ENCODE results near the gene MGAT4C. TPM values are rescaled to one million over a fixed set of nuclear protein-coding genes. Genes with fewer than 3 reads are reported as not detected.

MGAT4C gene
- total RNA-seq, 2 donors from 2014 or later: 0.09 to 0.50 TPM

DNA sequence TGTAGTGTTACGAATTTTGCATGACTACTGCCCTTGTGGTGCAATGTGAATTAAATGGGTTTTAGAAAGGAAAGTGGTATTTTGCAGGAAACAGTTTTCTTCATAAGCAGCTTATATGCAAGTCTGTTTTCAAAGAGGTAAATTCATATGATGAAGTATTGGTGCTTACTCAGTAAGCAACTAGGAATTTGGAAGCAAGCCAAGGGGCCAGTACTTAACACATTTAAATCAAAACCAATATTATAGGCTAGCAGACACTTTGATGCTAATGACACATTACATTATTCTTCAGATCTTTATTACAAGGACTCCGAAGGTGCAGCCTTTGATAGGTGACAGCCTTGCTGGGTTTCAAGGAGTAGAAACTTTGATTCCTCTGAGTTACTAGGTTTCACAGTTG lies 23.1 kb downstream of the MGAT4C start:
- DNase-seq: no peak
- intact Hi-C loops (cut with DNase I, micrococcal nuclease): no loop called here
- no peak for ATAC-seq

DNA sequence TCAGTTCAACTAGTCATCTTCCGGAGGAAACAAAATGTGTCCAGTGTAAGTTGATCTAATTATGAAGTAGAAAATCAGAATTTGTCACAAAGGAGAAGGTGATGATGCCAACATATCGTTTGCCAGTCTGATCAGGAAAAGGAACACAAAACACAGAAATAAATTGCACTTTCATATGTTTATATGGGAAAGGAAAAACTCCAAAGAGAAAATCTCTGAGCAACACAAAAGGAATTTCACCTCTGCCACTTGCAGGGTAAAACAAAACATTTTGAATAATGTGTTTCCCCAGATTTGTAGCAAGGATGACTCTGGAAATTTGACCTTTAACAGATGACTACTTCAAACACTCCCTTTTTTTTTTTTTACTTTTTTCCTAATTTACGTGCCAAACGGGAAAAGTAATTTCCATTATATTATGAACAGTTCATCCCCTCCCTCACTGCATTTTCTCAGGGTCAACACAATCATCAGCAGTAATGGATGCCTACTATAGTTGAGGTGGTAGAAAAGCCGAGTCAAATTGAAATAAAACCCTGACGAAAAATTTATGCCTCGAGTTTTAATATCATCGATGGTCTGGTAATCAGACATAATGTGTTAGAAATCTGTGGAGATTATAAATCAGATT lies 25.6 kb downstream of the MGAT4C start:
- ATAC-seq: no peak
- no peak for DNase-seq
- intact Hi-C loops (cut with DNase I, micrococcal nuclease): no loop called here

DNA sequence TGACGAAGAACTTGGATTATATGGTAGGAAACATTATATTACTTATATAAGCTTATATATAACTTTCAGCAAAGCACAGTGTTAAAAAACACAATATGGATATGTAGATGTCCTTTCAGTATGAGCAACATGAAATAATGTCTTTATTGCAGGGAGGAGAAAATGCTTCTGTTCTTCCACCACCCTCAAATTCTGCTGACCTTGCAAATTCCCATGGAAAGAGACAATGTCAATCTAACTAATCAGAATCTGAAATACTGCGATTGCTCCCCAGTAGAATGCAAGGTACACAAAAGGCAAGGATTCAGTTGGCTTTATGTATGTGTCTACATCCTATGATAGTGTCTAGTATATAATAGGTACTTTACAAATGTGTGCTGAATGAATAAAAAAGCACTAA lies 26.4 kb downstream of the MGAT4C start:
- intact Hi-C loops (cut with DNase I, micrococcal nuclease): no loop called here
- DNase-seq: no peak
- no peak for ATAC-seq

DNA sequence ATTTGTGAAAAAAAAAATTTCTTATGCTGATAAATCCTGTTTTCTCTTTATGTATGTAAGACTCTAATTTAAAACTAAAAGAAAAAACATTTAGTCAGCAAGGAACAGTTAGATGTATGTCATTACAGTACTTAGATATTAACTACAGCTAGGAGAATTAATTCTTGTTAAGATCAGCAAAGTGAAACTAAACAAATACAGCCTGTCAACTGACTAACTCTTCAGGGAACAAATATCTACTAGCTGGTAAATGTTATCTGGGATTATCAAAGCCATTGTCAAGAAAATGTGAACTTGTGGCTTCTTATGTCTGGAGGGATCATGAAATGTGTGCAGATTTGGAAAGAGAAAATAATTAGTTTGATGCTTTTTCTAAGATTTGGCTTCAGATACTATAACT lies 27.5 kb downstream of the MGAT4C start:
- ATAC-seq (no peak), DNase-seq (no peak)
- intact Hi-C loops (cut with DNase I, micrococcal nuclease): no loop called here

DNA sequence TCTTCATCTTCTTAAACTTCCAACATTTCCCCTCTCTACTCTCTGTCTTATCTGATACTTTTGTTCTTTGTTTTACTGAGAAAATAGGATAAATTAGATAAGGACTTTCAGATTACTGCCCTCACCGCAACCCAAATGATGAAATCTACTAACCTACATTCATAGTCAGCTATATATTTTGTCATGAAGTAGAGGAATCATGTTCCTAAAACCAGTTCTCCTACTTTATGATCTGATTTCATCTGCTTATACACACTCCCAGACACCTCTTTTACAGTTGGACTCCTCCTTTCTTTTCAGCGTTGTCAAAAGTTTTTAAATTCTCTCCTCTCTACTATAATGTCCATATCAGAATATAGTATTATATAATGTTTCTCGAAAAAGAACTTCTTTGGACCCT lies 29.7 kb downstream of the MGAT4C start:
- intact Hi-C loops (cut with DNase I, micrococcal nuclease): no loop called here
- no peak for ATAC-seq

DNA sequence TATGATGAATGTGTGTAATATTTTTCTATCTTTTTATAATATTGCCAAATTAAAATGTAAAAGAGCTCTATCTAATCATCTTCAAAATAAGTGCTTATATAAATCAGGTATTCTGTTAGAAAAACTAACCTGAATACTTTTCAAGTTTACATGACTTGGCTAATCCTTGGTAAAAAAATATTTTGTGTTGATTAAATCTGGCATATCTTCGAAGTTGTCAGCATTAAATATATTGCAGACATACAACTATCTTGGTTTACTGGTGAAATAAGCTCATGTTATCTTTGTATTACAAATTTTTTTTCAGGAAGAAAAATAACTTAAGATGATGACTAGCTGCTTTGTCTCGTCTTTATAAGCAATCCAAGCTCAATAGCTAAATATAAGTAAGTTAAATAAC lies 39.6 kb downstream of the MGAT4C start:
- no peak for ATAC-seq

More for the DNA sequence above, 29.7 kb downstream of the MGAT4C start:
- DNase-seq: no peak

DNA sequence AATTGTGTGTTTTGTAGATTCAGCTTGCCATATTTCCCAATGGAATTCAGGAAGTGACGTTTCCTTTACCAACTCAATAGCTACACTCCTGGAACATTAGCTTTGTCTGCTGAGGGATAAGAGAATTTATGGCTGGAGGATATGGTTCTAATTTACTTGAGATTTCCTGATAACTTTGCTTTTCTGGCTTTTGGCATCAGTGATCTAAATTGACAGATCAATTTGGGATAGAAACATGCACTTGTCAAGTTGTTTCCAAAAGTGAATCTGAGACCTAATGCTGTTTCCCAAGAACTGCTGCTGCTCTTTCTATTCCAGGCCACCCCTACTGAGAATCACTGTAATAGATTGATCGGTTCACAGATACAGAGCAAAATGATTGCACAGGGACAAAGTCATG lies 43.2 kb downstream of the MGAT4C start:
- no peak for ATAC-seq
- no peak for DNase-seq
- intact Hi-C loops (cut with DNase I, micrococcal nuclease): no loop called here

More for the DNA sequence above, 39.6 kb downstream of the MGAT4C start:
- intact Hi-C loops (cut with DNase I, micrococcal nuclease): no loop called here
- DNase-seq: no peak

DNA sequence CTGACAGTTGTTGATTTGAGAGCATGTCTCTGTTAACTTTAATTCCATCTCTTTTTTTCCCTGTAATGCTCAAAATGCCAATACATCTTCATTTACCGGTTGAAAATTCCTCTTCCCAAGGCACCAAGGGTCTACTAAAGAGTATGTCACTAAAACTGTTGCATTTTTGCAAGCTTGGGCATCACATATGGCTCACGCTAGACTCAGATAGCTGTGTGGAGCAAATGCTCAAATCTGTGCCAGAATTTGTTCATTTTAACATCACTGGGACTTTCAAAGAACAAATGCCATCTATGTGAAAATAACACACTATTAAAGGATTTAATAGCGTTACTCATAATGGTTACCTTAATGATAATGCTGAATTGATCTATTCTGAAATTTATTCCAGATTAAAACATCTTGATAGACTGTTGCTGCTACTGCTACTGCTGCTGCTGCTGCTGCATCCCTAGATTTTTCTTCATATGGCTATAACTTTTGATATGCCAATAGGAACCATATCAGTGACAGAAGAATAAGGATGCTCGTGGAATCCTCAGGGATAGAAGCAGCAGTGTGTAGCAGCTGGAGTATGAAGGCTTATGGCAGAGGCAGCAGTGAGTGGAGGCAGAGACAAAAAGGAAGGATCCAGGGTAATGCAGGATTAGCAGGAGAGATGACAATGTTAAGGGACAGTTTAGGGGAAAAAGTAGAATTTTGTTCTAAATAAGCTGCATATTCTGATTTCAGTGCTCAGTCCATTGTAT lies 57.3 kb downstream of the MGAT4C start:
- ATAC-seq: no peak
- intact Hi-C loops (cut with DNase I, micrococcal nuclease): no loop called here
- no peak for DNase-seq

DNA sequence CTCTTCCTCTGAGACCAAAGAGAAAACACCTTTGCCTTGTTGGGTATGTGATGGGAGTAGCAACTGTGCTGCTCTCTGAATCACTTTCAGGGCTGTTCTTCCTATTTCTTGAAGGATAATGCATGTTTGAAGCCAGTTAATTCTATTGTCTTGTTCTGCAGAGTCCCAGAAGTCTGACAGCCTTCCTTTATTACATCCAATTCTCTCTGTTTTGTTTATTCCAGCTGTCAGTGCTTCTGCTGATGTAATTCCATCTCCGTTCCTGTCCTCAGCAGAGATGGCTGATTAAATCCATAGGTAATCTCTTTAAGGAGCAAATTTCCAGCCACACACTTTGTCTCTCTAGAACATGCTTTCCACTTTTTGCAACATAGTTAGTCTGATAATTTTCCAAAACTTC lies 59.7 kb downstream of the MGAT4C start:
- no peak for DNase-seq
- intact Hi-C loops (cut with DNase I, micrococcal nuclease): no loop called here

DNA sequence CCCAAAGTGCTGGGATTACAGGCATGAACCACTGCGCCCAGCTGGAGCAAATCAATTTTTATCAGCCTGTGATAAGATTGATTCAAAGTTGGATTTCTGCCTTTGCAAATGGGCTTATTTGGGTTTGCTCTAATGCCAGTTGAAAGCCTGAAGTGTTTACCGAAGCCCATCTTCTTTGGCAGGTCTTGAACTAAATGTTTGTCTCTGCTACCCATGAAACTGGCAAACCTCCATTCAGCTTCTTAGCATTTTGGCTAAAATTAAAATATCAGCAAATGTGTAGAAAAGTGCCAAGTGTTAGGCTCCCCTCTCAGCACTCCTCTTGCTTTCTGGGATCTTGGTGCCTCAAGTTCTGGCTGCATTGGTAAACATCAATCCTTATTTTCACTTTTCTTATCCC lies 61.5 kb downstream of the MGAT4C start:
- ATAC-seq (no peak), DNase-seq (no peak)
- intact Hi-C loops (cut with DNase I, micrococcal nuclease): no loop called here

More for the DNA sequence above, 59.7 kb downstream of the MGAT4C start:
- ATAC-seq: no peak

DNA sequence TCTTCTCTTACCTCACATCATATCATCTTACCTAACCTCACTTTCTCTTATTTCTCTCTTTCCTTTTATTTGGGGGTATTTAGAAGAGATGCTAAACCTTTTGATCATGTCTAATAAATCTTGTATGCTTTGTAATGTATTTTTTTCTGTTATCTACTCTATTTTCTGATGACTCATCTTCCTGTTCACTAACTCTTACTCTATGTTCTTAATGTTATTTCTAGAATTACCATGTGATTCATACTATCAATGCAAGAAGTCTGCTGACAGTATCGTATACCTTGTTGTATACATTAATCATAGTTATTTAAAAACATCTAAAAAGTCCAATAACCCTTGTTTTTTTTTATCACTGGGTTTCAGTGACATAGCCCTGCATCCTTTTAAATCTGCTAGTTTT lies 62.3 kb downstream of the MGAT4C start:
- no peak for ATAC-seq
- DNase-seq: no peak
- intact Hi-C loops (cut with DNase I, micrococcal nuclease): no loop called here

DNA sequence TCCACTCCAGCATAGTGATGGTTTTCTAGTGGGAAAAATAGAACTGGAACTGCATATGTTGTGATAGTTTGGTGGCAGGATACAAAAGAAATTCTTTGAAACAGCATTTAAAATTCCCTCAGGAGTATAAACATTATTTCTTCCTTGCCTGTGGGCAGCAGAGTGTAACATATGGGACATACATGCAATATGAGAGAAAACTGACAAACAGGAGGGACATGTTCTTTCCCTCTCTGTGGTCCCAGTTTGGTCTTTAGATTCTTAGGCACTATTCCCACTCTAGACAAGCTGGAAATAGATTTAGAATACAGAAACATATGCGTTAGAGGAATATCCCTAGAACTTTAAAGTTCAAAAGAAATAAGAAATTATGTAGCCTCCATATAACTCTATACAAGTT lies 68.0 kb downstream of the MGAT4C start:
- intact Hi-C loops (cut with DNase I, micrococcal nuclease): no loop called here
- no peak for ATAC-seq
- DNase-seq: no peak

DNA sequence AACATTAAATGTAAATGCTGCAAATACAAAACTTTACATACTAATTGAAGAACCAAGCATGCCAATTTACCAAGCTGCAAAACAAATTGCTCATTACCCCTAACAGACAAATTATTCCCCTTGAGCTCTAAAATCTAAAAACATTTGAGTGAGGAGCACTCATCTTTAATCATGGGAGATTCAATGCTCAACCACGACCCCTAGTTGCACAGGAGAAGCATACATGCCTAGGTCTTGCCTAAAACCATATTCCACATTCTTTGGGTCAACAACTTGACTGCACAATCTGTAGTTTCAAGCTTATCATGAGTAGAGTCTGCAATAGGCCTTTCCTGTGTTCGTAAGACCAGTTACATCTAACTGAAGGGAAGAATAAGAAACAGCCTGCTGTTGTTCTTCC lies 69.7 kb downstream of the MGAT4C start:
- intact Hi-C loops (cut with DNase I, micrococcal nuclease): no loop called here
- no peak for DNase-seq
- no peak for ATAC-seq

DNA sequence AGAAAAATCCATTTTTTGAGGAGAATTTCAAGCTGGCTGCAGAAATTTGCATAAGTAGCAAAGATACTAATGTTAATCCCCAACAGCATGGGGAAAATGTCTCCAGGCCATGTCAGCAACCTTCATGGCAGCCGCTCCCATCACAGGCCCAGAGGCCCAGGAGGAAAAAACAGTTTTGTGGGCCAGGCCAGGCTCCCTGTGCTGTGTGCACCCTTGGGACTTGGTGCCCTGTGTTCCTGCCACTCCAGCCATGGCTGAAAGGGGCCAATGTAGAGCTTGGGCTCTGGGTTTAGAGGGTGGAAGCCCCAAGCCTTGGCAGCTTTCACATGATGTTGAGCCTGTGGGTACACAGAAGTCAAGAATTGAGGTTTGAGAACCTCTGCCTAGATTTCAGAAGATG lies 76.3 kb downstream of the MGAT4C start:
- intact Hi-C loops (cut with DNase I, micrococcal nuclease): no loop called here
- ATAC-seq (no peak), DNase-seq (no peak)

DNA sequence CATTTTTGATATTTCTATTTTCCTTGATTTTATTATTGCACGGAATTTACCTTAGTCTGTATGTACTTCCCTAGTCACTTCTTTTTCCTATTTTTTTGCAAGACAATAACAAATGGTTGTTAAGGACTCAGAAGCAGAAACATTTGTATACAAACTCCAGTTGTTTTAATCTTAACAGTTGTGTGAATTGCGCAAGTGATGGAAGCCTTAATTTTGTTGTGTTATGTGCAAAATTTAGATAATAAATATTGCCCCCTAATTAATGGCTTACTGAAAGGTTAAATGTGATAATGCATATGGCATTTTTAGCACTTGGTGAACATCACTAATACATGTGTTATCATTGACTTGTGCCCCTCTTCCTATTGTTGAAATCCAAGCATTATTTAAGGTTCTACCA lies 82.0 kb downstream of the MGAT4C start:
- intact Hi-C loops (cut with DNase I, micrococcal nuclease): no loop called here
- DNase-seq: no peak
- ATAC-seq: no peak

DNA sequence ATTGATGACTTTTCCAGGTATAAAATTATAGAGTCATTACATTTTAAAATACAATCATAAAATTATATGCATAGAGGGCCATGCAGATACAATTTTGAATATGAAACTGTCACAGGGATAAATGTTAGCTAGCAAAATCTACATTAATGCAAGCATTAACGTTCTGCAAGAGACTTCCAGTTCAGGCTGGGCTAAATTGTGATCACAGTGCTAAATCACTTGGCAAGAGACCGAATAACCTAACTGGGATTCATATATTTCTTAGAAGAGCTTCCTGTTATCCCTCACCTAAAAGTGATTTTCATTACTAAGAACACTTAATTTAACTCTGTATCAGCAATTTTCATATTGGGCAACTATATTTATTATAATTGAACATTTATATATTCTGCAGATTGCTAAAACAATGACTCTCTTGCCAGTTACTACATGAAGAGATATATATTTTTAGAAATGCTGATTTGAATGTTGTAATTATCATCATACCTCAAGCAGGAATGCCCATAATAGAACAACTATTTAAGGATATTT lies 83.2 kb downstream of the MGAT4C start:
- ATAC-seq: no peak
- intact Hi-C loops (cut with DNase I, micrococcal nuclease): no loop called here
- no peak for DNase-seq

DNA sequence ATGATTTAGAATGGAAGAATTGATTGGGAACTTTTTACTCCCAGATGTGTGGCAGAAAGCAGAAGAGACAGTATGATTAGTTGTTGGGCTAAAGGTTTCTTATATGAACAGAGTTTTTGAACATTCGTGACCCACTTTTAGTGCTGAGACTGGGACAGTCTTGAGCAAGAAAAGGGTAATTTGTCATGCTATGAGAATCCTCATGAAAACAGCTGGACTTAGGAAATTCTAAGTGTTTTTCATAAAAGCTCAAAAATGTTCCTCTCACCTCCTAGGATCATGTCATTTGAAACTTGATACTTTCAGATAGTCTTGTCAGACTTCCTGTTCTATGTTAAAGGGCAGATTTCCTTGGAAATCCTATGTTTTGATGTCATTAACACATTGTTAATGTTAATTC lies 86.1 kb downstream of the MGAT4C start:
- DNase-seq (no peak), ATAC-seq (no peak)
- intact Hi-C loops (cut with DNase I, micrococcal nuclease): no loop called here

DNA sequence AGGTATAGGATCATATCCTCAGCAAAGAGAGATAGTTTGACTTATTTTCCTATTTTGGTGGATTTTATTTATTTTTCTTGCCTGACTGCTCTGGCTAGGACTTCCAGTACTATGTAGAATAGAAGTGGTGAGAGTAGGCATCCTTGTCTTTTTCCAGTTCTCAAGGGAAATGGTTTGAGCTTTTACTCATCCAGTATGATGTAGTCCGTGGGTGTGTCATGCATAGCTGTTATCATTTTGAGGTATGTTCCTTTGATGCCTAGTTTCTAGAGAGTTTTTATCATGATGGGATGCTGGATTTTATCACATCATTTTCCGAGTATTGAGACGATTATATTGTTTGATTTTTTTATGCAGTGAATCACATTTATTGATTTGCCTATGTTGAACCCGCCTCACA lies 97.2 kb downstream of the MGAT4C start:
- DNase-seq (no peak), ATAC-seq (no peak)
- intact Hi-C loops (cut with DNase I, micrococcal nuclease): no loop called here

DNA sequence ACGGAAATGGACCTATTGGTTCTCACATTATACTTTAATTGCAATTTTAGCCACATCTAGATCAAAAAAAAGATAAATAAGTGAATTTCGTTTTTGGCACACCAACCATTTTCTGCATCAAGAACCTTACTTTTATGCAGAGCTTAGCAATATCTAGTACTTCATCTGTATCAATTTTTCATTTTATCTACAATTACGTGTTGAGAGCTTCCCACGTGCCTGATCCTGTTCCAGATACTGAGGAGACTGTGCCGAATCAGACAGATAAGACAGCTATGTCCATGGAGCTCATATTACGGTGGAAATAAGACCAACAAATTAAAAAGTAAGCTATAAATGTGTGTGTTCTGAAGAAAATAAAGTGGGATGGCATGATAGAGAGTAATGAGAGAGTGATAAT lies 101.6 kb downstream of the MGAT4C start:
- intact Hi-C loops (cut with DNase I, micrococcal nuclease): no loop called here
- no peak for ATAC-seq
- no peak for DNase-seq

DNA sequence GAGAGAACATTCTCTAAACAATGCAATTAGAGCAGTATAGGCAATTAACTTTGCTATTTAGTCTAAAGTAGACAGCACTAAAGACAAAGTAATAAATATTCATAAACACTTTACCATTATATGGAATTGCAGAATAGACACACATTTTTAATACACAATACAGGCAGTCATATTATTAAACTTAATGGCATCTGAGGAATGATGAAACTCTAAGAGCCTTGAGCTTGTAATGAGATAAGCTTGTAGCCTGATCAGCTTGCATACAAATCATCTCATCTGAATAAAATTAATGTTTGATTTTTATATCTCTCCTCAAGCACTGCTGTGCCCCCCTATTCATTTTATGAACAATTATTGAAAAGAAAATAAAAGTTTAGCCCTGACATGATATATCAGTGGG lies 107.6 kb downstream of the MGAT4C start:
- ATAC-seq (no peak), DNase-seq (no peak)
- intact Hi-C loops (cut with DNase I, micrococcal nuclease): no loop called here

DNA sequence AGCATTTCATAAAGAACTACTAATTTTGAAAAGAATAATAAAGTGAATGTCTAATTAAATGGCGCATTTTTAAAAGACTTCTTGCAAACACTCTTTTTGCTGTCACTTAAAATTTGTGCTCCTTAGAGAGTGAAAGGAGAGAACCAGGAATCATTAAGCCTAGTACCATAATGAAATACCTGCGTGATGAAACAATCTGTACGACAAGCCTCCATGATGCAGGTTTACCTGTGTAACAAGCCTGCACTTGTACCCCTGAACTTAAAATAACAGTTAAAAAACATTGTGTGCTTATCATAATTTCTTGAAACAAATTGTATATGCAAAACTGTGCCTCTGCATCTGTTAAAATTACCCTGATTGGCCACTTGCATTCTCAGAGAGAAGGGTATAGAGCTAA lies 108.1 kb downstream of the MGAT4C start:
- DNase-seq (no peak), ATAC-seq (no peak)
- intact Hi-C loops (cut with DNase I, micrococcal nuclease): no loop called here

Measured in left colon (tissue), 2 donors.